Right kidney (tissue), 1 donor: ENCODE data around the gene VWA2.

ENCODE experiments used
- DNase-seq: peaks from one replicate; pipeline ENCODE4 v3.0.0-alpha.2; 2016

The VWA2 gene

DNA sequence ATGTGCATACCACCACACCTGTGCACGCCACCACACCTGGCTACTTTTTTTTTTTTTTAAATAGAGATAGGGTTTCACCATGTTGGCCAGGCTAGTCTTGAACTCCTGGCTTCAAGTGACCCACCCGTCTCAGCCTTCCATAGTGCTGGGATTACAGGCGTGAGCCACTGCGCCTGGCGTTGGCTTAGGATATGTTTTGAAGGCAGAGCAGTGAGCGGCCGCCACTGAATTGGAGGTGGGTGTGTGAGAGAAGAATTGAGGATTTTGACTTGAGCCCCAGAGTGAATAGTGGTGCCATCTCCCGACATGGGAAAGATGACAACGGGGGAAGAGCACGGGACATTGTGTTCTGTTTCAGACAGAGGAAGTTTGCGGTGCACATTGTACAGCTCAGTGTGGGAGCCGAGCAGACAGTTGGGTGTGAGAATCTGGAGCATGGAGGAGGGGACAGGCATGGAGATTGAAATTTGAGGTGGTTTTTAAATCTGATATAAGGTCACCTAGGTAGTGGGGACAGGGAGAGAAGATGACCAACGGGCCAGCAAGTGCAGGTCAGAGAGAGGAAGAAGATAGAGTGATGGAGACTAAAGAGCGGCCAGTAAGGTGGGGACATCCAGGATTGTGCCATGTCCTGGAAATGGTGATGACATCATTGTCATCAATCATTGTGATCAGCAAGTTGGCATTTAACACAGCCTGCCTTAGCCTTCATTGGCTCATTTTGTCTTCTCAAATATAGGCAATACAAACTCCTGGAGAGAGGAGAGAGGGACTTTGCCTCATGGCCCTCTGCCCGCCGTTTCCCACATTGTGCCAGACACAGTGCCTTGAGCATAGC, 35.8 kb downstream of the VWA2 start:
- DNase-seq = no peak

DNA sequence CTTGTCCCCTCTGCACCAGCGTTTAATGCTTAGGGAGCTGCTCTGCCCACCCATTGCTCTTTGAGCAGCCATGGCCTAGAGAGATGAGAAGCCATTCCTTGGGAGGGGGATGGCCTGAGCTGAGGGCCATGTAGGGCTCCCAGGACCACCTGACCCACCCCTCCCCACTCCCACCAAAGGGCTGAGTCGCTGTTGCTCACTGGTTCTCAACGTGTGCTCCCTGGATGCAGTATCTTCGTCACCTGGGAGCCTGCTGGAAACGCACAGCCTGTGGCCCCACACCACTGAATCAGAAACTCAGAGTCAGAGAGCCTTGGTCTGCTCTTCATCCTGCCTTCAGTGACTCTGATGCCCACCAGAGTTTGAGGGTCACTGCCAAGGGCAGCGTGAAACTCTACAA, 37.0 kb downstream of the VWA2 start:
- no peak for DNase-seq

DNA sequence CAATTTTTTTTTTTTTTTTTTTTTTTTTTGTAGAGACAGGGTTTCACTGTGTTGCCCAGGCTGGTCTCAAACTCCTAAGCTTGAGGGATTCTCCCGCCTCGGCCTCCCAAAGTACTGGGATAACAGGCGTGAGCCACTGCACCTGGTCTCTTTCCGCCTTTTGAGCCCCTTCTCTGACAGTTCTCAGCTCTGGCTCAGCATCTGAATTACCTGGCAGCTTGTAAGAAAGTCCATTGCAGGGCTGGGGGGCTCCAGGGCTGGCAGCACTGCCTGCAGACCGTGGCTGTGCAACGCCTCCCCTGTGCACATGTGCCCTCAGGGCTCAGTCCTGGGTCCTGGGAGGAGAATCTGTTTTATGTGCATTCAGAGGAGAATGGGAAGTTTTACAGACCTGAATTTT, 37.6 kb downstream of the VWA2 start:
- no peak for DNase-seq

DNA sequence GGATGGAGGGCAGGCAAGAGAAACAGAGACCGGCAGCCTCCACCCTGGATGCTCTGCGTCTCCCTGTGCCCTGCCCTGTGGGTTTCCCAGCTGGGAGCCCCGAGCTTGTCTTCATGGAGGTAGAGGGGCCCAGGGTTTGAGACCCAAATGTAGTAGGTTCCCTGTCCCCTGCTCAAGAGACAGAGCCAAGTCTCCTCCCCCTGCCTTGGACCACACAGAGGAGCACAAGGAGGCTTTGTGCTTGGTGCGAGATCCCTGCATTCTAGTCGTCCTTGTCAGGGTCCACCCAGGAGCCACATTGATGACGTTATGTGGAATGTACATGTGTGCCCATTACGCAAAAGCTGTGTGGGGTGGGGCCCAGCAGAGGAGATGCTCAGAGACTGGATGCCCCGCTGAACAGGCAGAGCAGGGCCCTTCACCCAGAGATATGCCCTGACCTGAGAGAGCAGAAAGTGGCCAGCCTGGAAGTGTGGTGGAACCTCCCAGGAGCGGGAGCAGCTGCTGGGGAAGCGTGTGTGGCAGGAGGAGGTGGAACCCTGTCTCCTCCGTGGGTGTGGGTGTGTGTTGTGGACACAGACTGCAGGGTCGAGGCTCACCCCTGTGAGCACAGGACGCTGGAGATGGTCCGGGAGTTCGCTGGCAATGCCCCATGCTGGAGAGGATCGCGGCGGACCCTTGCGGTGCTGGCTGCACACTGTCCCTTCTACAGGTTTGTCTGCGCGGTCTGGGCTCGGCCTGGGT, 39.3 kb downstream of the VWA2 start:
- DNase-seq = no peak

DNA sequence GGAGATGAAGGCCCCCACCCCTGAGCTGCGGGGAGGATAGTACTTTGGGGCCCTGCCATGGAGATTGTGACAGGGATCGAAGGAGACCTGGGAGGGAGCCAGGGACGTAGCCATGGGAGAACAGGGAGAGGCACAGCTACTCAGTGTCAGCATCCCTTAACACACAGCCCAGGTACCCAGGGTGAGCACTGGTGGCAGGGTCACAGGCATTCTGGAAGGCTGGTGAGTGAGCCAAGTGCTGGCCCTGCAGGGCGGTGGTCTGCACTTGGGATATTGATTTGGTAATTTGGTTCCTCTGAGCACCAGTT, 39.8 kb downstream of the VWA2 start:
- DNase-seq = no peak

DNA sequence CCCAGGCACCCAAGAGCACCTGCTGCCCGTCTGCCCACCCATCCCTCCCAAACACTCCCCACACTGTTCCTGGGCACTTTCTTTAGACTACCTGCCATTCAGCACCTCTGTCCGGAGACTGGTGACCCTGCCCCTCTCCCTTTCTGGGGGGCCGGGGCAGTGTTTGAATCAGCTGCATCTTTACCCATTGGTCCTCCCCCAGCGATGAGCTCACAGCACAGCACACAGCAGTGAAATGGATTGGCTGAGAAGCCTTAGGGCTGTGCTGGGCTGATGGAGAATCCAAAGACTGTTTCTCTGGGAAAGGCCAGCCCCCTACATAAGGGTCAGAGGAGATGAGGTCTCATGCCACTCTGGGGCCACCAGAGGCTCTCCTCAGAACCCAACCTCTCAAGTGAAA, 40.2 kb downstream of the VWA2 start:
- no peak for DNase-seq

DNA sequence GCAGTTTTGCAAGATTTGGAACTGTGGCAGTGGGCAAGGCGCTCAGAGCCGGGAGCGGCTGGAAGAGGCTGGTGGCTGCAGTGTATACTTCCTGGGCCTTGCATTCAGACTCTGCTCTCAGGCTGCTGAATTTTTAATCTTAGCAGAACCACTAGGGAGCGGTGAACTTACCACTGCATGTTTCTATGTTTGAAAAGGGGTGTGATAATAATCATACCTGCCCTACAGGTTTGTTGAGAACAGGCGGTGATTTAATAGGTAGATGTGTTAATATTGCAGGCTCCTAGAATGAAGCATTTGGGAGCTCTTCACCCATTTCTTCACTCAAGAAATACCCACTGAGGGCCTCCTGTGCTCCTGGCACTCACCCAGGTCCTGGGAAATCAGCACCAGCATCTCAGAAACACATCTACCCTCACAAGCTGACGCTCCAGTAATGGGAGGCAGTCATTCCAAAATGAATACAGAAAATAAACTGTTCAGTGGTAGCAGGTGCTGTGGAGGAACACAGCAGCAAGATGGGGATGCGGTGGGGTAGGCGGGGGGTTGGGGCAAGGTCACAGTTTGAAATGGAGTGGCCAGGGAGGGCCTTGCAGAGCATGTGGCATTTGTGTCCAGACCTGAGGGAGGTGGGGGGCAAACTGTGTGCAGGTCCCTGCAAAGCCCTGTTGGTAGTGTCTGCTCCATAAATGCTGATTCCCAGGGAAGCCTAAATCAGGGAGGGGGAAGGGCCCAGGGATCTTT, 41.0 kb downstream of the VWA2 start:
- no peak for DNase-seq

DNA sequence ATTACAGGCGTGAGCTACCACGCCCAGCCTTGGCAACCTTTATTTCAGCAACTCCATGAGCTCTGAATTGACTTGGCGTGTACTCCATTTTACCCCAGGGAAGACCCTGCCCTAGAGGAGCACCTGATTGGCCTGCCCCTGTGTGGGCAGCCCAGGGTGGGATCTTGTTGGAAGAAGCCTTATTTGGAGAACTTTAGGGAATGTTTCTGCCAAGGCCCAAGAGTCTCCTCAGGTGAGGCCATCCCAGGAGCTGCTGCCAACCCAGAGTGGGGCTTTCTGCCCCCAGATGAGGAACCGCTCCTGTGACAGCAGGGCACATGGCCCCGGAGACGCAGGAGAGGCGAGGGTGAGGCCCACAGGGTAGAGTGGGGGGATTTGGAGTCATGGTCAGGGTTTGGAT, 42.0 kb downstream of the VWA2 start:
- DNase-seq = no peak

DNA sequence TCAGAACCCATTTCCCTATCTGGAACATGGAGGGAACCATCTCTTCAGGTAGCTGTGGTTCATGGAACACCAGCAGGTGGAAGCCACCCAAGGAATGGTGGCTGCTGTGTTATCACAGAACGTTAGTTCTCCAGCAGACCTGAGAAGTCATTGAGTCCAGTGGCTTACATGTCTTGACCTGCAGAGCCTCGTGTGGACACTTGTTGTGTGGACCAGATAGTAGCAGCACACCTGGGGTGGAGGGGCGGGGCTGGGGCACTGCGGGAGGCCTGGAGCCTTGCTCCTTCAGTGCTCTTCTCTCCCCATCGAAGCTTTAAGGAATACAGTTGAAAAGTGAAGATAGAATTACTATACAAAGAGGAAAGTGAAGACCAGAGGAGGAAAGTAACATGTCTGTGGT, 42.4 kb downstream of the VWA2 start:
- DNase-seq = no peak

DNA sequence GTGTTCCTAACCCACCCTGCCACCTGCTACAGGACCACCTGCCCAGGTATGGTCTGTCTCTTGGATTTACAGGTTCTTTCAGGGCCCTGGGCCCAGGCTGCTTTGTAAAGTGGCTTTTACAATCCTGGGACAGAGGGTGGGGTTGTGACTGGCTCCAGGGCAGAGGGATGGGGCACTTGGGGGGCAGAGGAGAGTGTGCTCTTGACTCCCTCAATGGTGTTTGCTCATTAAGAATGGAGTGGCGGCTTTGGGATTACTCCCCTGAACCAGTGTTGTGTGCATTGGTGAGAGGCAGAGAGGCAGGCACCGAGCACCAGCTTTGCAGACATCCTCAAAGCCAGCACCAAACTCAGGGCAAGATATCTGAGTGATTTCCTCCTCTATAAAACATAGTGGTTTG, 43.5 kb downstream of the VWA2 start:
- DNase-seq = no peak

DNA sequence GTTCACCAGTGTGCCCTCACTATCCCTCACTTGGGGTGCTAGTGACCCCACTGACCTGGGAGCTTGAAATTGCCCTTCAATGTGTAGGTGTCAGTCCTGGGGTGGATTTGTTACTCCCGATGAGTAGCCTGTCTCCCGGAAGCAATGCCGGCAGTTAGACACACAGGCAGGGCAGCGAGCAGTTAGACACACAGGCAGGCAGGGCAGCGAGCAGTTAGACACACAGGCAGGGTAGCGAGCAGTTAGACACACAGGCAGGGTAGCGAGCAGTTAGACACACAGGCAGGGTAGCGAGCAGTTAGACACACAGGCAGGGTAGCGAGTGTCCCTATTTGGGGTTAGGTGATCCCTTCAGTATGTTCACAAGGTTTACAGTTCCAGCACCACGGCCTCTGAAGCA, 44.0 kb downstream of the VWA2 start:
- no peak for DNase-seq

DNA sequence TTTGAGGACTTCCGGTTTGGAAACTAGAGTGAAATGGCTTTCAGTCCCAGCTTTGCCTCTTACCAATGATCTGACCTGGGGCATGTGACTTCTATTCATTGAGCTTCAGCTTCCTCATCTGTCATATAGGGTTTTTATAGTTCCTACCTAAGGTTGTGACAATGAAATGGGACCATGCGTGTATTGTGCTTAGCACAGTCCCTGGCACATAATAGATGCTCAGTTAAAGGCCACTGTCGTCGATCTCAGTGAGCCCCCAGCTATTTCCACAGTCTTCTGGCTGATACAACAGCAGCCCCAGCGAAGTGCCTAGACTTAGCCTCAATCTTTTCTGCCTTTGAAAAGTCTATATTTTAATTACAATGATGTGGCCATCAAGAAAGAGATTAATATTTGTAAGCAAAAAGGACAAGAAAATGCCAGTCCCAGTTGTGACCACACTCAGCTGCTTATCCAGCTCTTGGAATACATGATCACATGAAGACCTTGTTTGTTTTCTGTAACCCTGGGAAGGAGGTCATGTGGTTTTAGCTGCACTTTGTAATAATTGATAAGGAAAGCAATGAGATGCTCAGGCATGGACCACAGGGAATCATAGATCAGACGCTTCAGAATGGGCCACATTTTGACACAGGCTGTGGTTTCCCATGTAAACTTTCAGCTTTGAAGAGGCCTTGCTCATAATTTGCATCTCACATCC, 44.6 kb downstream of the VWA2 start:
- DNase-seq = no peak

DNA sequence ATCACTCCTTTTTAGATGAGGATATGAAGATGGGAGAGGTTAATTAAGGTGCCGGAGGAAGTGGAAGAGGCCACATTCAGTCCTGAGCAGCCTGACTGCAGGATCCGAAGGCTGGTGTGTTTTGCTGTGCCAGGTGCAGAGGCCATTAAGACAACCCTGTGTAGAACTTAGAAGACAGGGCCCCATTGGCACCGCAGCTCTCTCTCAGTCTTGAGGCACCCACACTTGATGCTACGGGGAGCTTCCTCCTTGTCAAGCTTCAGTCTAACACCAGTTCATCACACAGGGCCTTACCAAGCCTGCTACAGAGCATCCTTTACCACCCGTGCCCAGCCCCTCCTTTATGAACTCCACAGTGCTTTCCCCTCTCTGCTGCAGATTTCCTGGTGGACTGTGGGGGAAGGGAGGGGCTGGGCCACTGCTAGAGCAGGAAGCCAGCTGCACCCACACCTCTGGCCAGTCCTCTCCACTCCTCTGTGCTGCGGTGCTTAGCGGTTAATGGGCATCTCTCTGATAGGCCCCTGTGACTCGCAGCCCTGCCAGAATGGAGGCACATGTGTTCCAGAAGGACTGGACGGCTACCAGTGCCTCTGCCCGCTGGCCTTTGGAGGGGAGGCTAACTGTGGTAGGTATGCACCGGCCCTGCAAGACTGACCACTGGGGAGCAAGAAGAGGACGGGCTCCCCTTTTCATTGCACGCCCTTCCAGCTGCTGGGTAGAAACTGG, 45.5 kb downstream of the VWA2 start:
- DNase-seq = no peak

DNA sequence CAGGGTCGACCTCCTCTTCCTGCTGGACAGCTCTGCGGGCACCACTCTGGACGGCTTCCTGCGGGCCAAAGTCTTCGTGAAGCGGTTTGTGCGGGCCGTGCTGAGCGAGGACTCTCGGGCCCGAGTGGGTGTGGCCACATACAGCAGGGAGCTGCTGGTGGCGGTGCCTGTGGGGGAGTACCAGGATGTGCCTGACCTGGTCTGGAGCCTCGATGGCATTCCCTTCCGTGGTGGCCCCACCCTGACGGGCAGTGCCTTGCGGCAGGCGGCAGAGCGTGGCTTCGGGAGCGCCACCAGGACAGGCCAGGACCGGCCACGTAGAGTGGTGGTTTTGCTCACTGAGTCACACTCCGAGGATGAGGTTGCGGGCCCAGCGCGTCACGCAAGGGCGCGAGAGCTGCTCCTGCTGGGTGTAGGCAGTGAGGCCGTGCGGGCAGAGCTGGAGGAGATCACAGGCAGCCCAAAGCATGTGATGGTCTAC, 46.9 kb downstream of the VWA2 start:
- no peak for DNase-seq

DNA sequence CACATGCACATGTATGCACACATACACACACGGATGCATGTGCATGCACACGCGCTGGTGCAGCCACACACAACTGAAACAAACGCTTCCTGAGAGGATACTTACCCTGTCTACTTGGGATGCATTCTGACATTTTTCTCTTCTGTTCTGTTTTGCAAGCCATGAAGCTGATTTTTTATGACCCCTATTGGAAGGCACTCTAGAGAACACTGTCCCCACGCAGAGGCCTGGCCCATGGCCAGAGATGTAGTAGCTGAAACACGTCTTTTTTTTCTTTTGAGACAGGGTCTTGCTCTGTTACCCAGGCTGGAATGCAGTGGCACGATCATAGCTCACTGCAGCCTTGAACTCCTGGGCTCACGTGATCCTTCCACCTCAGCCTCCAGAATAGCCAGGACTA, 47.9 kb downstream of the VWA2 start:
- no peak for DNase-seq

DNA sequence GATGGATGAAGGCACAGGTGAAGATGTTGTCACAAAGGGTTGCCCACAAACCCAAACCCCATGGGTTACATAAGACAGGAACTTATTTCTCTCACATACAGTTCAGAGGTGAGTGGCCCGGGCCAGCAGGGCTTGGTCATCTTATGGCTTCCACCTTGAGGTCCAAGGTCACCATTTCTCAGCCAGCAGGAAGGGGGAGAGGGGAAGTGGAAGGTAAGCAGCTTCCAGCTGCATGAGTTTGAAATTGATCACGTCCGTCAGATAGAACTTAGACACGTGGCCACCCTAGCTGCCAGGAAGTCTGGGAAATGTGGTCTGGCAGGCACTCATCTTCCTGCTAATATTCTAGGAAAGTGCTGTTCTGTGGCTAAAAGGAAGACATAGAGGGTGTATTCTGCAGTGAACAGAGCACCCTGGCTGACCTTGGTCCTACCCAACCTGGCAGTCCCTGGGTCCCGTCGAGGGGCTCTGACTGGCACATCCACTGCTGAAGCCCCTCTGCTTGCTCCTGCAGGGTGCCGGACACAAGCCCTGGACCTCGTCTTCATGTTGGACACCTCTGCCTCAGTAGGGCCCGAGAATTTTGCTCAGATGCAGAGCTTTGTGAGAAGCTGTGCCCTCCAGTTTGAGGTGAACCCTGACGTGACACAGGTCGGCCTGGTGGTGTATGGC, 49.5 kb downstream of the VWA2 start:
- no peak for DNase-seq

DNA sequence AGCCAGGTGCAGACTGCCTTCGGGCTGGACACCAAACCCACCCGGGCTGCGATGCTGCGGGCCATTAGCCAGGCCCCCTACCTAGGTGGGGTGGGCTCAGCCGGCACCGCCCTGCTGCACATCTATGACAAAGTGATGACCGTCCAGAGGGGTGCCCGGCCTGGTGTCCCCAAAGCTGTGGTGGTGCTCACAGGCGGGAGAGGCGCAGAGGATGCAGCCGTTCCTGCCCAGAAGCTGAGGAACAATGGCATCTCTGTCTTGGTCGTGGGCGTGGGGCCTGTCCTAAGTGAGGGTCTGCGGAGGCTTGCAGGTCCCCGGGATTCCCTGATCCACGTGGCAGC, 50.0 kb downstream of the VWA2 start:
- DNase-seq = no peak

DNA sequence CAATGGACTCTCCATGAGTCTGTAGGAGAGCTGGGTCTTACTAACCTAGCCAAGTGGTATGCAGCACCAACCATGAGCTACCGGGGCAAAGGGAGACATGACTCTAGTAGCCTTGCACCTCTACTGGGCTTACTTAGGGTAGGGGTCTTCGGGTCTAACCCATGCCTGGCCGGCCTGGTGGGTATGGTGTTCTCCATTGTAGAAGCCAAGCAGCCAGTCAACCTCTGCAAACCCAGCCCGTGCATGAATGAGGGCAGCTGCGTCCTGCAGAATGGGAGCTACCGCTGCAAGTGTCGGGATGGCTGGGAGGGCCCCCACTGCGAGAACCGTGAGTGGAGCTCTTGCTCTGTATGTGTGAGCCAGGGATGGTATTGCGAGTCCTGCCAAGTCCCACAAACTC, 51.0 kb downstream of the VWA2 start:
- no peak for DNase-seq

DNA sequence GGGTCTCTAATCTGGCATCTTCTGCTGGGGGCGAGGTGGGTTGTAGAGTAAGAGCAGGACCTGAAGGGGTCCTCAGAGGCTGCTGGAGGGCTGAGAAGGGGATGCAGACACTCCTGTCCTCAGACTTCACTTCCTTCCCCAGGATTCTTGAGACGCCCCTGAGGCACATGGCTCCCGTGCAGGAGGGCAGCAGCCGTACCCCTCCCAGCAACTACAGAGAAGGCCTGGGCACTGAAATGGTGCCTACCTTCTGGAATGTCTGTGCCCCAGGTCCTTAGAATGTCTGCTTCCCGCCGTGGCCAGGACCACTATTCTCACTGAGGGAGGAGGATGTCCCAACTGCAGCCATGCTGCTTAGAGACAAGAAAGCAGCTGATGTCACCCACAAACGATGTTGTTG, 52.0 kb downstream of the VWA2 start:
- no peak for DNase-seq

DNA sequence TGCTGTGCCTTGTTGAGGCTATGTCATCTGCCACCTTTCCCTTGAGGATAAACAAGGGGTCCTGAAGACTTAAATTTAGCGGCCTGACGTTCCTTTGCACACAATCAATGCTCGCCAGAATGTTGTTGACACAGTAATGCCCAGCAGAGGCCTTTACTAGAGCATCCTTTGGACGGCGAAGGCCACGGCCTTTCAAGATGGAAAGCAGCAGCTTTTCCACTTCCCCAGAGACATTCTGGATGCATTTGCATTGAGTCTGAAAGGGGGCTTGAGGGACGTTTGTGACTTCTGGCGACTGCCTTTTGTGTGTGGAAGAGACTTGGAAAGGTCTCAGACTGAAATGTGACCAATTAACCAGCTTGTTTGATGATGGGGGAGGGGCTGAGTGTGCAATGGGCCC, 52.5 kb downstream of the VWA2 start:
- no peak for DNase-seq

DNA sequence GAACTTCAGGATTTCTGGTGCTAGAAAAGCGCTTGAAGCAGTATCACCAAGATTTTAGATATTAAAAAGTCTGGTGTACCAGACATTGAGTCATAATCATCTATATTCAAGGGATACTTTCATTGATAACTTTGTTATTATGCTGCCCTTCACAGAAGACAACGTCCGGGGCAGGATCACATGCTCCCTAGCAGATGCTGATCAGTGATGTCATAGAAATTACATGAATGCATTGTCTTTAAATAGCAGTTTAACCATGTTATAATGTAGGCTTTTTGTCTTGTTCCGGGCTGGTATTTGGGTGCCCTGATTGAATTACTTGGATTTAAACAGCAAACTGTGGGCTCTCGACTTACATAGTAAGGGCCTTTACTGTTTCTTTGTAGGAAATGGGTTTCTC, 54.0 kb downstream of the VWA2 start:
- no peak for DNase-seq

DNA sequence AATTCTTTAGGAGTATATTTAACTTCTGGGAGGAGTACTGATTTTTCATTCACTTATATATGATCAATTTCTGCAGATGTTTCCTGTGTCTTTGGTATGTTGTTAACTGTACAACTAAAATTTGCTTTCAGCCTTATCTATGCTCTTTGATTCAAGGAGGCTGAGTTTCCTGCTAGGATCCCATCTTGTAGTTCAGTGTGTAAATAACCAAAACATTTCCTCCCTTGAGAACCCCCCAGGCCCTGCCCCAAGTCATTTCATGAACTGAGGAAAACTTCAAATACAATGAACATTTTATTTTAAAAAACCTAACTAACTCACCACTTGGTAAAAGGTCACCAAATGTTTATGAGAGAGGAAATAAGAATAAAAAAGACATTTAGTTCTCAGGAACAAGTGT, 55.5 kb downstream of the VWA2 start:
- DNase-seq = no peak
